ENCODE results near the gene TM4SF4.

DNA sequence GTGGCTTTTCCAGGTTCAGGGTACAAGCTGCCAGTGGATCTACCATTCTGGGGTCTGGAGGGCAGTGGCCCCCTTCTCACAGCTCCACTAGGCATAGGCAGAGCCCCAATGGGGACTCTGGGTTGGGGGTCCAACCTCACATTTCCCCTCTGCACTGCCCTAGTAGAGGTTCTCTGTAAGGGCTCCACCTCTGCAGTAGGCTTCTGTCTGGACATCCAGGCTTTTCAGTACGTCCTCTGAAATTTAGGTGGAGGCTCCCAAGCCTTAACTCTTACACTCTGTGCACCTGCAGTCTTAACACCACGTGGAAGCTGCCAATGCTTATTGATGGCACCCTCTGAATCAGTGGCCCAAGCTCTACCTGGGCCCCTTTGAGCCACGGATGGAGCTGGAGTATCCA, 22.5 kb upstream of the TM4SF4 start:
- TF ChIP-seq, protein P1, sequence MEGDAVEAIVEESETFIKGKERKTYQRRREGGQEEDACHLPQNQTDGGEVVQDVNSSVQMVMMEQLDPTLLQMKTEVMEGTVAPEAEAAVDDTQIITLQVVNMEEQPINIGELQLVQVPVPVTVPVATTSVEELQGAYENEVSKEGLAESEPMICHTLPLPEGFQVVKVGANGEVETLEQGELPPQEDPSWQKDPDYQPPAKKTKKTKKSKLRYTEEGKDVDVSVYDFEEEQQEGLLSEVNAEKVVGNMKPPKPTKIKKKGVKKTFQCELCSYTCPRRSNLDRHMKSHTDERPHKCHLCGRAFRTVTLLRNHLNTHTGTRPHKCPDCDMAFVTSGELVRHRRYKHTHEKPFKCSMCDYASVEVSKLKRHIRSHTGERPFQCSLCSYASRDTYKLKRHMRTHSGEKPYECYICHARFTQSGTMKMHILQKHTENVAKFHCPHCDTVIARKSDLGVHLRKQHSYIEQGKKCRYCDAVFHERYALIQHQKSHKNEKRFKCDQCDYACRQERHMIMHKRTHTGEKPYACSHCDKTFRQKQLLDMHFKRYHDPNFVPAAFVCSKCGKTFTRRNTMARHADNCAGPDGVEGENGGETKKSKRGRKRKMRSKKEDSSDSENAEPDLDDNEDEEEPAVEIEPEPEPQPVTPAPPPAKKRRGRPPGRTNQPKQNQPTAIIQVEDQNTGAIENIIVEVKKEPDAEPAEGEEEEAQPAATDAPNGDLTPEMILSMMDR (IDR thresholded peaks at IDR 0.05; ENCODE audit: insufficient read depth, low read length, poor library complexity, severe bottlenecking): no peak
- TF ChIP-seq EZH2phosphoT487 (conservative IDR thresholded peaks at IDR 0.05; ENCODE audit: low read length): no peak

All from SU-DHL-6 (cell line).